NB4 (cell line): ENCODE results near the gene JAK1.

Experiments used
- CTCF ChIP-seq: IDR thresholded peaks from one replicate; pipeline ENCODE4 v1.5.1; 2012; ENCODE audit warnings: low read depth, low read length
- POLR2A ChIP-seq: IDR thresholded peaks from 2 replicates; pipeline ENCODE4 v1.6.1; 2011; ENCODE audit warnings: mild to moderate bottlenecking; ENCODE audit not compliant: insufficient read length; ENCODE audit errors: extremely low read depth
- TF ChIP-seq, protein P1 (sequence below): IDR thresholded peaks from 2 replicates; pipeline ENCODE4 v1.6.1; 2011; ENCODE audit warnings: low read depth, low read length

DNA sequence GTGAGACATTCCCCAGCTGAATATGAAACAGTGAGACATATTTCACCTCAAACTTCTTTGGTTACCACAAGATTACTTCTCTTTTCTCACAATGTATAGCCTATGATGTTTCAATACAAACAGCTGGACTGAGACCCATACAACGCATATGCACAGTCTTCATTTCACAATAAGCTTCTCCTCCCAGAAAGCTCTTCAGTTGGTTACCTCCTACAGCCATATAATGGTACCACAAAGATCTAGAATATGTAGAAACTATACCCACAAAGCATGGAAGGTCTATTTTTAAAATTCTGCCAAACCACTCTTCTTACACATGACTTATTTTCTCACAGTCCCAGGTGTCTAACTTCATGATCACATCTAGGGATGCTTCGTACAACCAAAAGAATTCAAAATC, 70.8 kb downstream of the JAK1 start:
- no peak for TF ChIP-seq CTCF
- TF ChIP-seq POLR2A, result no peak
- TF ChIP-seq, protein P1, sequence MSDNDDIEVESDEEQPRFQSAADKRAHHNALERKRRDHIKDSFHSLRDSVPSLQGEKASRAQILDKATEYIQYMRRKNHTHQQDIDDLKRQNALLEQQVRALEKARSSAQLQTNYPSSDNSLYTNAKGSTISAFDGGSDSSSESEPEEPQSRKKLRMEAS, result peak; percentile 69
